ENCODE results near the gene ITGB5.

Gene ITGB5

DNA sequence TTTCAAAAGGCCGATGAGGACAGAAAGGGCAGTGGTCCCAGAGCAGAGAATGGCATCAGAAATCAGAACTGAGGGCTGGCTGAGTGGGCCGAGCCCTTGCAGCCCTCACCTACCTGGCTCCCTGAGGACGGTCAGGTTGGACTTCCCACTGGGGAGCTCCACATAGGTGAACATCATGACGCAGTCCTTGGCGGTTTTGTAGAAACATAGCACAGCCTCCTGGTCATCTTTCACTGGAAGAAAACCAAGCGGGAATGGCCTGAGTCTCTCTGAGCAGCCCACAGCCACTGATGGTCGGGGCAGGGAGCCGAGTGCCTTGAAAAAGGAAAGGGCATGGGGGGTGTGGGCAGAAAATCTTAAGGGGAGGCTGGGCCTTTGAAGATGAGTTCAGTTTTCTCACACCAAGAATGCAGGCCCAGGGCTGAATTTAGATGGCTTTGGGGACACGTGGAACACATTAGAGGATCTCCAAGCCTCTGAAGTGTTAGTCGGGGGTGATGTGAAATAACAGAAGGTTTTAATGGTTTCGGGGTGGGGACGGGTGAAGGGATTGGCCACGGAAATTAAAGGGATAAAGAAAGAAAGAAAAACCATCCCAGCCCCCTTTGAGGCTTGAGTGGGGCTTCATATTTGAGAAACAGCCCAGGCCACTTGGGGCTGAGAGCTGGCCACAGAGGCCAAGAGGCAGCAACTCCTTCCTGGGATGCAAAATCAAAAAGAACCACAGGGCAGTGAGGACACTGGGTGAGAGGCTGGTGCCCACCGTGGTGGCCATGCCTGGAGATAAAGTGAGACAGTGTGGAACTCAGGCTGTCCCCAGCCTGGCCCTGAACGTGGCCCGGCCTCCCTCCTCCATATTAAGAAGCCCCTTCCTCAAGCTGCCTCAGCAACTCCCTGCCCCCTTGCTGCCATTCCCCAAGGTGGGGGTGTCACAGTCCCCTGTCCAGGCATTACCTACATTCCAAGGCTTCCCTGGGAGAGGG, 120.8 kb downstream of the ITGB5 start:
- Histone ChIP-seq H3K9me3 (ENCODE audit: severe bottlenecking) (no peaks in the 10 kb centered on the region), H3K27ac (ENCODE audit: poor library complexity, severe bottlenecking) (no peak overlapping the region), H3K36me3 (ENCODE audit: low read depth) (peaks cover 24% of the 10 kb centered on the region), H3K4me1 (ENCODE audit: insufficient read depth, poor library complexity, severe bottlenecking) (no peaks in the 10 kb centered on the region), H3K27me3 (ENCODE audit: insufficient read depth, poor library complexity, severe bottlenecking) (no peaks in the 10 kb centered on the region), H3K4me3 (ENCODE audit: severe bottlenecking) (no peak overlapping the region)
- TF ChIP-seq CTCF (IDR thresholded peaks at IDR 0.05; ENCODE audit: poor library complexity, severe bottlenecking): no peak
- DNase-seq (ENCODE audit: low spot score) (no peak), ATAC-seq (ENCODE audit: low read depth) (no peak)

DNA sequence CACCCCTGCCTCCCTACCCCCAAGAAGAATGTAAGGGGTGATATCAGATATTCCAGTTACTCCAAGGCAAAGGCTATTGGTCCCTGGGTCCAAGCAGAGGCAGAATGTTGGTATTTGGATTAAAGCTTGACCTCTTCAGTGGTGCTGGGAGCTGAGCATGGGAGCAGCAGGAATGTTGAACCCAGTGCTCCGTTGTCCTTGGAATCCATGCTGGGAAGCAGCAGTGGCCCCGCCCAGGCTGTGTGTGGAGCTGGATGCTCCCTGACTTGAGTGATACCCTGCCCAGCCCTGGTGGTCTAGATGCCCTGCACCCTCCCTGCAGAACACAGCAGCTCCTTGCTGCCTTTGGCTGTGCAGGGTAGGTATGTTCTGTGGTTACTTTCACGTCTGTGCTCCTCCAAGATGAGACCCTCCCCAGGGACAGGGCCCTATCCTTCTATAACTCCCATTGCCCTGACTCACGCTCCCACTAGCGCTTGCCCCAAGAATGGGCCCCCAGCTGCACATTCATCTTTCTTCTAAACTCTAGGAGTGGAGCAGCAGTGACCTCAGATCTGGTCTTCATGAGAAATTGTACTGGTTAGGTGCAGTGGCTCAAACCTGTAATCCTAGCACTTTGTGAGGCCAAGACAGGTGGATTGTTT, 121.8 kb downstream of the ITGB5 start:
- H3K4me1 ChIP-seq (ENCODE audit: insufficient read depth, poor library complexity, severe bottlenecking): no peaks in the 10 kb centered on the region
- no peak for TF ChIP-seq CTCF (IDR thresholded peaks at IDR 0.05; ENCODE audit: poor library complexity, severe bottlenecking)

DNA sequence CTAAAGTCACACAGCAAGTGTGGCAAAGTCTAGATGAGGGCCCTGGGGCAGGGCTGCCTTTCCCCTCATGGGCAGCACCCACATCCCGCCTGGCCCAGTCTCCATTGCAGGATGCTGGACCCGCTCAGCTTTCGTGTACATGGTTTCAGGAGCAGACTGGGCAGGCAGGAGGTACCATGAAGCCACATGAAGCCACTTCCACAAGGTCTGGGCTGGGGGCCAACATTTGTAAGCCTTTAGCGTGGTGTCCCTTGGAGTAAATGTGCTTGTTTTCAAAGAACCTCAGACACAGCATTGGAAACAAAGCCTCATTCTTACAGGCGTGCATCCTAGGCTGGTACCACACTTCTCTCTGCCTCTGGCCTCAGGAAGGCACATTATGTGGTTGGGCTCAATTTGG, 122.4 kb downstream of the ITGB5 start:
- TF ChIP-seq CTCF (IDR thresholded peaks at IDR 0.05; ENCODE audit: poor library complexity, severe bottlenecking): no peak
- H3K27ac ChIP-seq (ENCODE audit: poor library complexity, severe bottlenecking): no peak overlapping the region
- H3K4me3 ChIP-seq (ENCODE audit: severe bottlenecking): no peak overlapping the region
- H3K4me1 ChIP-seq (ENCODE audit: insufficient read depth, poor library complexity, severe bottlenecking): no peaks in the 10 kb centered on the region
- H3K36me3 ChIP-seq (ENCODE audit: low read depth): peaks cover 24% of the 10 kb centered on the region
- DNase-seq (ENCODE audit: low spot score) (no peak), ATAC-seq (ENCODE audit: low read depth) (no peak)
- no peaks in the 10 kb centered on the region for H3K9me3 ChIP-seq (ENCODE audit: severe bottlenecking)
- no peaks in the 10 kb centered on the region for H3K27me3 ChIP-seq (ENCODE audit: insufficient read depth, poor library complexity, severe bottlenecking)

More for the DNA sequence above, 121.8 kb downstream of the ITGB5 start:
- H3K9me3 ChIP-seq (ENCODE audit: severe bottlenecking): no peaks in the 10 kb centered on the region
- no peaks in the 10 kb centered on the region for H3K27me3 ChIP-seq (ENCODE audit: insufficient read depth, poor library complexity, severe bottlenecking)
- no peak overlapping the region for H3K27ac ChIP-seq (ENCODE audit: poor library complexity, severe bottlenecking)
- peaks cover 24% of the 10 kb centered on the region for H3K36me3 ChIP-seq (ENCODE audit: low read depth)
- no peak overlapping the region for H3K4me3 ChIP-seq (ENCODE audit: severe bottlenecking)
- ATAC-seq (ENCODE audit: low read depth): no peak
- DNase-seq (ENCODE audit: low spot score): no peak

DNA sequence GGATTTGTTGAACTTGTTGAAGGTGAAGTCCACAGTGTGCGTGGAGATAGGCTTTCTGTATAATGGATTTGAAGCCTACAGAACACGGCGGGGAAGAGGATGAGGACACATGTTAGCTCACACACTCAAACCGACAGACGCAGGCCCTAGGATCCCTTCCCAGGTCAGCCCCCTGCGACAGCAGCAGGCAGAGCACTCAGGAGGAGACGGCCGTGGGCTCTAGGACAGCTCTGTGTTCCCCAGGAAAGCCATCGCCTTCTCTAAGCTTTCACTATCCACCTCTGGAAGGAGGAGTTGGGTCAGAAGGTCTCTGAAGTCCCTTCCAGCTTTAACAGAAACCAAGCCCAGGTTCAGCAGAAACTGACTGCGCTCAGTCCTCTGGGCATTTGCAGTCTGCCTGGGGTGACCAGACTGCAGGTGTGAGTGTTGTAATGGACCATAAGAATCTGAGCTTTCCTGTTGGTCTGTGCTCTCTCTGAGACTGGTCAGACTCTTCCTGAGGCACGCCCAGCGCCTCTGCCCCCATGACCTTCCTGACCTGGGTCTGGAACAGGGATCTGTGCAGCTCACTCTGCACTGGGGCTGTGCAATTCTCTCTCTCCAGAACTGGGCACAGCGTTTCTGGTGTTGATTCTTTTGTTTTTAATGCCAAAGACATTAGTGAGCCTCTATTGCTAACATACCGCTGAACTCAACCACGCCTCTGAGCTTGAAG, 123.4 kb downstream of the ITGB5 start:
- DNase-seq (ENCODE audit: low spot score): no peak
- no peak overlapping the region for H3K4me3 ChIP-seq (ENCODE audit: severe bottlenecking)
- H3K27ac ChIP-seq (ENCODE audit: poor library complexity, severe bottlenecking): no peak overlapping the region
- peaks cover 20% of the 10 kb centered on the region for H3K36me3 ChIP-seq (ENCODE audit: low read depth)
- no peak for ATAC-seq (ENCODE audit: low read depth)
- H3K27me3 ChIP-seq (ENCODE audit: insufficient read depth, poor library complexity, severe bottlenecking): no peaks in the 10 kb centered on the region
- H3K4me1 ChIP-seq (ENCODE audit: insufficient read depth, poor library complexity, severe bottlenecking): no peaks in the 10 kb centered on the region
- H3K9me3 ChIP-seq (ENCODE audit: severe bottlenecking): no peaks in the 10 kb centered on the region
- TF ChIP-seq CTCF (IDR thresholded peaks at IDR 0.05; ENCODE audit: poor library complexity, severe bottlenecking): no peak
